GM12878 (cell line): ENCODE data around the gene RCOR1. TPM values are rescaled to one million over a fixed set of nuclear protein-coding genes. Genes with fewer than 3 reads are reported as not detected.

Experiments used
- BCL11A ChIP-seq: IDR thresholded peaks from 2 replicates; pipeline ENCODE4 v1.6.1; 2011; ENCODE audit warnings: low read depth, low read length
- CREB1 ChIP-seq: IDR thresholded peaks from 2 replicates; pipeline ENCODE4 v1.6.1; 2012; ENCODE audit warnings: low read depth, mild to moderate bottlenecking, inconsistent platforms
- CREM ChIP-seq: IDR thresholded peaks from 2 replicates; pipeline ENCODE4 v1.6.1; 2014; ENCODE audit warnings: antibody characterized with exemption, low read depth
- ETV6 ChIP-seq, 2 experiments: fragments of 450-650 bp in 1 of 2; IDR thresholded peaks in 1 of 2; conservative IDR thresholded peaks in 1 of 2; 2 replicates each; pipeline ENCODE4 v1.6.1; 2014; ENCODE audit warnings: antibody characterized with exemption in 1 of 2, borderline replicate concordance in 1 of 2, low read depth in 1 of 2, mild to moderate bottlenecking in 1 of 2, moderate library complexity in 1 of 2
- FOXM1 ChIP-seq: IDR thresholded peaks from 2 replicates; pipeline ENCODE4 v1.6.1; 2012; ENCODE audit warnings: low read depth, mild to moderate bottlenecking, inconsistent platforms, low read length, moderate library complexity
- HCFC1 ChIP-seq: fragments of 150-350 bp; IDR thresholded peaks from 2 replicates; pipeline ENCODE4 v1.6.1; 2014; ENCODE audit warnings: low read length
- IKZF2 ChIP-seq, 2 experiments: fragments of 450-650 bp; IDR thresholded peaks; 2 replicates each; pipeline ENCODE4 v1.6.1; 2017; ENCODE audit warnings: mild to moderate bottlenecking in 2 of 2, moderate library complexity in 2 of 2
- IRF4 ChIP-seq: IDR thresholded peaks from 2 replicates; pipeline ENCODE4 v1.6.1; 2011; ENCODE audit warnings: low read depth, low read length
- IRF5 ChIP-seq: fragments of 450-650 bp; IDR thresholded peaks from 2 replicates; pipeline ENCODE4 v1.6.1; 2017; ENCODE audit warnings: borderline replicate concordance
- KDM1A ChIP-seq: fragments of 200-600 bp; sonication (generic); IDR thresholded peaks from 2 replicates; pipeline ENCODE4 v1.6.1; 2016; ENCODE audit warnings: borderline replicate concordance
- MEF2A ChIP-seq: IDR thresholded peaks from 2 replicates; pipeline ENCODE4 v1.6.1; 2011; ENCODE audit warnings: low read depth, mild to moderate bottlenecking, low read length, moderate library complexity; ENCODE audit not compliant: insufficient read depth
- NRF1 ChIP-seq: conservative IDR thresholded peaks from 2 replicates; pipeline ENCODE4 v1.6.1; 2011; ENCODE audit warnings: mild to moderate bottlenecking, low read depth, low read length, improper control_type of control experiment
- RUNX3 ChIP-seq: IDR thresholded peaks from 2 replicates; pipeline ENCODE4 v1.6.1; 2012; ENCODE audit warnings: low read length, inconsistent platforms
- SIN3A ChIP-seq: IDR thresholded peaks from 2 replicates; pipeline ENCODE4 v1.6.1; 2012; ENCODE audit warnings: low read depth, low read length, improper control_type of control experiment
- SKIL ChIP-seq: fragments of 450-650 bp; IDR thresholded peaks from 2 replicates; pipeline ENCODE4 v1.6.1; 2017; ENCODE audit warnings: mild to moderate bottlenecking, low read depth, inconsistent platforms; ENCODE audit not compliant: poor library complexity, severe bottlenecking
- SMC3 ChIP-seq: IDR thresholded peaks from 2 replicates; pipeline ENCODE4 v1.6.1; 2011; ENCODE audit warnings: low read length, improper control_type of control experiment, borderline replicate concordance
- SREBF1 ChIP-seq: IDR thresholded peaks from 2 replicates; pipeline ENCODE4 v1.6.1; 2012; ENCODE audit warnings: mild to moderate bottlenecking, low read length
- SREBF2 ChIP-seq: IDR thresholded peaks from 2 replicates; pipeline ENCODE4 v1.6.1; 2012; ENCODE audit warnings: mild to moderate bottlenecking, low read length
- TCF12 ChIP-seq: IDR thresholded peaks from 2 replicates; pipeline ENCODE4 v1.6.1; 2011; ENCODE audit warnings: low read depth, mild to moderate bottlenecking, low read length
- WRNIP1 ChIP-seq: IDR thresholded peaks from 2 replicates; pipeline ENCODE4 v1.6.1; 2011; ENCODE audit warnings: low read depth, low read length, improper control_type of control experiment, borderline replicate concordance
- YBX1 ChIP-seq: fragments of 450-650 bp; IDR thresholded peaks from 2 replicates; pipeline ENCODE4 v1.6.1; 2016; ENCODE audit warnings: antibody characterized with exemption
- ZBED1 ChIP-seq: IDR thresholded peaks from 2 replicates; pipeline ENCODE4 v1.6.1; 2016; ENCODE audit warnings: borderline replicate concordance
- ZNF217 ChIP-seq: fragments of 450-650 bp; IDR thresholded peaks from 2 replicates; pipeline ENCODE4 v1.6.1; 2017; ENCODE audit warnings: antibody characterized with exemption, mild to moderate bottlenecking
- ZNF384 ChIP-seq: IDR thresholded peaks from 2 replicates; pipeline ENCODE4 v1.6.1; 2012; ENCODE audit warnings: low read depth, mild to moderate bottlenecking, low read length, improper control_type of control experiment, borderline replicate concordance
- ZNF622 ChIP-seq: fragments of 450-650 bp; IDR thresholded peaks from 2 replicates; pipeline ENCODE4 v1.6.1; 2017; ENCODE audit warnings: mild to moderate bottlenecking, inconsistent platforms
- polyA plus RNA-seq, 11 experiments: library from polyadenylated mRNA; depleted of rRNA in 4 of 11; unstranded in 6 of 11; stranded (reverse) in 5 of 11; fragments of >200 nt; fragmentation: Nextera tagmentation in 4 of 11; fragmentation: Illumina TruSeq in 1 of 11; extraction: Ambion mirVana in 4 of 11; extraction: Trizol in 1 of 11; gene quantifications; 1 replicate in 1 of 11; 2 replicates in 10 of 11; pipeline versions ENCODE4 v1.2.1 to v1.2.3, GENCODE V29; 2011 to 2016; ENCODE audit warnings: inconsistent platforms in 2 of 11, missing spikeins in 2 of 11, low read depth in 1 of 11
- total RNA-seq, 4 experiments: library from RNA; depleted of rRNA in 3 of 4; stranded (reverse); fragments of >200 nt in 3 of 4; fragmentation: Illumina TruSeq in 1 of 4; extraction: Trizol in 1 of 4; gene quantifications; 2 replicates each; pipeline versions ENCODE4 v1.2.1 to v1.2.3, GENCODE V29; 2013 to 2021
- TF ChIP-seq, protein P1 (sequence below): fragments of 450-650 bp; IDR thresholded peaks from 2 replicates; pipeline ENCODE4 v1.6.1; 2017; ENCODE audit warnings: mild to moderate bottlenecking, moderate library complexity

Gene RCOR1
- total and polyA plus RNA-seq, 10 of the 15 experiments (the other 5 are each of a cell fraction or from before 2014, with no cell fraction given), result 1.6 to 12.2 (median 4.4) TPM

DNA sequence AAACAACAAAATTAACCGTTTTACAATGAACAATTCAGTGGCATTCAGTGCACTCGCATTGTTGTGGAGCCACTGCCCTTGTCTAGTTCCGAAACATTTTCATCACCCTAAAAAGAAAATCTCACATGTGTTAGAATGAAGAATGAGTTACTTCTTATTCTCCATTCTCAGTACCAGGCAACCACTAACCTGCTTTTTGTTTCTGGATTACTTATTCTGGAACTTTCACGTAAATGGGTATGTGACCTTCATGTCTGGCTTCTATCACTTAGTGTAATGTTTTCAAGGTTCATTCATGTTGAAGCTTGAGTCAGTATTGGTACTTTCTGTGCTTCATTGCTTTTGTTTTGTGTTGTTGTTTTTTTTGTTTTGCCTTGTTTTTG, 15.6 kb downstream of the RCOR1 start (continued):
- peak in 1 of 2 experiments; percentile 39; a peak in 1 of 4 replicates for TF ChIP-seq ETV6 (conservative IDR thresholded peaks at IDR 0.05 in 1 of 2, IDR thresholded peaks at IDR 0.05 in 1 of 2; ENCODE audit: borderline replicate concordance in 1 of 2, low read depth in 1 of 2)
- peak; percentile 66 for TF ChIP-seq RUNX3
- 0 out of 2 replicates have a peak, but pooled peaks have one; percentile 40 for TF ChIP-seq BCL11A
- TF ChIP-seq CREM, result peak; percentile 38; the same call in 1 of the 2 replicates
- no peak for TF ChIP-seq ZNF622
- no peak for TF ChIP-seq YBX1
- peak; percentile 73 for TF ChIP-seq IRF4
- TF ChIP-seq CREB1, result 0 out of 2 replicates have a peak, but pooled peaks have one; percentile 15
- TF ChIP-seq ZBED1, result no peak
- TF ChIP-seq SREBF2, result no peak
- TF ChIP-seq WRNIP1, result no peak
- TF ChIP-seq SREBF1, result no peak
- no peak for TF ChIP-seq TCF12
- no peak for TF ChIP-seq ZNF384
- TF ChIP-seq SMC3, result no peak
- TF ChIP-seq SKIL, result peak; percentile 77
- TF ChIP-seq NRF1, result no peak
- TF ChIP-seq, protein P1, sequence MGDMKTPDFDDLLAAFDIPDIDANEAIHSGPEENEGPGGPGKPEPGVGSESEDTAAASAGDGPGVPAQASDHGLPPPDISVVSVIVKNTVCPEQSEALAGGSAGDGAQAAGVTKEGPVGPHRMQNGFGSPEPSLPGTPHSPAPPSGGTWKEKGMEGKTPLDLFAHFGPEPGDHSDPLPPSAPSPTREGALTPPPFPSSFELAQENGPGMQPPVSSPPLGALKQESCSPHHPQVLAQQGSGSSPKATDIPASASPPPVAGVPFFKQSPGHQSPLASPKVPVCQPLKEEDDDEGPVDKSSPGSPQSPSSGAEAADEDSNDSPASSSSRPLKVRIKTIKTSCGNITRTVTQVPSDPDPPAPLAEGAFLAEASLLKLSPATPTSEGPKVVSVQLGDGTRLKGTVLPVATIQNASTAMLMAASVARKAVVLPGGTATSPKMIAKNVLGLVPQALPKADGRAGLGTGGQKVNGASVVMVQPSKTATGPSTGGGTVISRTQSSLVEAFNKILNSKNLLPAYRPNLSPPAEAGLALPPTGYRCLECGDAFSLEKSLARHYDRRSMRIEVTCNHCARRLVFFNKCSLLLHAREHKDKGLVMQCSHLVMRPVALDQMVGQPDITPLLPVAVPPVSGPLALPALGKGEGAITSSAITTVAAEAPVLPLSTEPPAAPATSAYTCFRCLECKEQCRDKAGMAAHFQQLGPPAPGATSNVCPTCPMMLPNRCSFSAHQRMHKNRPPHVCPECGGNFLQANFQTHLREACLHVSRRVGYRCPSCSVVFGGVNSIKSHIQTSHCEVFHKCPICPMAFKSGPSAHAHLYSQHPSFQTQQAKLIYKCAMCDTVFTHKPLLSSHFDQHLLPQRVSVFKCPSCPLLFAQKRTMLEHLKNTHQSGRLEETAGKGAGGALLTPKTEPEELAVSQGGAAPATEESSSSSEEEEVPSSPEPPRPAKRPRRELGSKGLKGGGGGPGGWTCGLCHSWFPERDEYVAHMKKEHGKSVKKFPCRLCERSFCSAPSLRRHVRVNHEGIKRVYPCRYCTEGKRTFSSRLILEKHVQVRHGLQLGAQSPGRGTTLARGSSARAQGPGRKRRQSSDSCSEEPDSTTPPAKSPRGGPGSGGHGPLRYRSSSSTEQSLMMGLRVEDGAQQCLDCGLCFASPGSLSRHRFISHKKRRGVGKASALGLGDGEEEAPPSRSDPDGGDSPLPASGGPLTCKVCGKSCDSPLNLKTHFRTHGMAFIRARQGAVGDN, result no peak
- TF ChIP-seq IKZF2 (IDR thresholded peaks at IDR 0.05), result peak in 1 of 2 experiments; percentile 67; a peak in 3 of 4 replicates
- TF ChIP-seq IRF5, result no peak
- TF ChIP-seq MEF2A, result peak; percentile 43; the same call in 1 of the 2 replicates
- TF ChIP-seq ZNF217, result peak; percentile 72; the same call in 1 of the 2 replicates
- TF ChIP-seq HCFC1, result no peak
- TF ChIP-seq KDM1A, result no peak
- TF ChIP-seq SIN3A, result no peak
- peak; percentile 11; the same call in 1 of the 2 replicates for TF ChIP-seq FOXM1
